Non-pigmented ciliary epithelial cell (primary cell): Measurements from ENCODE around the gene GRM7.

Source experiments
- DNase-seq: peaks from one replicate; pipeline ENCODE4 v3.0.0-alpha.2; 2010; ENCODE audit warnings: low read depth

GRM7 gene

DNA sequence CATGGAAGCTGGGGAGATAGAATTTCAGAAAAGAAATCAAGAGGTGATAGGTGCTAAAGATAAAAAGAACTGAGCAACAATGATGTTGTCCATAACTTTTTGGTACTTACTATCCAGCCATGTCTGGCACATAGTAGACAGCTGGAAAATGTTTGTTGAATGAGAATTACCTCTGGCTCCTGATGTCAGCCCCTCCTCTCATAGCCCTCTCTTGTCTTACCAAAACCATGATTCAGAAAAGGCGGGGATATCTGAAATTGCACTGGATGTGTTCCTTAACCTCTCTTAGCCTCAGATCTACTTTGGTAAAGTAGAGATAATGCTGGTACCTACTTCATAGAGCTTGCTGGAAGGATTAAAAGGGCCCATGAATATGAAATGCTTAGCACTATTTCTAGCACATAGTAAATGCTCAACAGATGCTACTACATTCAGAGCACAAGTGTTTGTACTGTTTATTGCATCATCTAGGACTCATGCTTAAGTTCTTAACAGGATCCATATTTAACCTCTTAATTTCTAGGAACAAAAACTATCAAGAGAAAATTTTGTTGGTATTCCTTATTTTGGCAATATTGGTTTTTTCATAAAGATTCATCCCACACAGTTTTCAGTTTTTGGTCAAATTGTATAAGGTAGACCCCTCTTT lies 859.9 kb downstream of the GRM7 start:
- DNase-seq, result no peak

DNA sequence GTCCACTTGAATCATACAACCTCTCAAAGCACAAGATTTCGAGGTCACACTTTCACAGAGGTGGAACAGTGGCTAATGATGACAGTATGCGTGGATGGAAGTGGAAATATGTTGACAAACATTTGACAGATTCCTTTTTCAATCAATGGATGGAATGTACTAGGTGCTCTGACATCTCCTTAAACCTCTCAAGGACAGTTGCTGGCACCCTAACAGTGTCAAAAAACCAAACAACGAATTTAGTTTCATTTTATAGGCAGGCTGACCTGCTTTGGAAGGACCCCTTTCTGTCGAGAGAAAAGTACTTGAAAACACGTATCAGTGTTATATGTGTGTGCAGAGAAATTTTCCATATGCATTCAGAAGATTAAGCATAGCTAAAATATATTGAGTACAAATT lies 861.0 kb downstream of the GRM7 start:
- DNase-seq, result no peak

DNA sequence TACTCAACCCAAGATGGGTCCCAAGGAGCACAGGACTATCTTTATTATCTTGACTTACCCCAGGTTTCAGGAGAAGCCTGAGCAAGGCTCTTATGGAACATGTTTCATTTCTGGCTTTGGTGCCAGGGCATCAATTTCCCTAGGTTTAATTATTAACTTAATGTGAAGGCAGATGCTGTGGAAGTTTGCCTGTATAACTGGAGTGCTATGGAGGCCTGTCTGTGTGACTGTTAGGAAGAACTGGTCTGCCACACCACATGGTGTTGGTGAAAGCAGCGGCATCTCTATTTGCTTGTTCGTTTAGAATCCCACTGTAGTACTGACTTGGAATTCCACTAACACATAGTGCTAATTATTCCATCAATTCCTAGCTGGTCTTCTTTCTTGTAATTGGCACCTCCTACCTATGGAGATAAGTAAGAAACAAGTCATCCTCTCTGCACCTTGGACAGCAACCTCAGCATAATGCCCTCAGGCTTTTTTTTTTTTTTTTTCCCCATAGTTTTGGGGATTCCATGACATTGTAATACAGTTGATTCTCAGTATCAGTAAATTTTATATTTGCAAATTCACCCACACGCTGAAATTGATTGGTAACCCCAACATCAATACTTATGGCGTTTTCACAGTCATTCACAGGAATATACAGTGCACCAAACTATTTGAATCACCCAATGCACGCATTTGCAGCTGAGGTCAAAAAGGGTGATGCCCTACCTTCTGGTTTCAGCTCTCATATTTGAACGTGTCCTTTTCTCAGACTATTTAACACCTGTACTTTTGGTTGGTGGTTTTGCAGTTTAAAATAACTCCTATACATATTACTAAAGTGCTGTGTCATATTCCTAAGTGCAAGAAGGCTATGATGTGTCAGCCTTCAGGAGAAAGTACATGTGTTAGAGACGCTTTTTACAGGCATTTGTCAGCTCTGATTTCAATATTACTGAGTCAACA lies 867.9 kb downstream of the GRM7 start:
- no peak for DNase-seq

DNA sequence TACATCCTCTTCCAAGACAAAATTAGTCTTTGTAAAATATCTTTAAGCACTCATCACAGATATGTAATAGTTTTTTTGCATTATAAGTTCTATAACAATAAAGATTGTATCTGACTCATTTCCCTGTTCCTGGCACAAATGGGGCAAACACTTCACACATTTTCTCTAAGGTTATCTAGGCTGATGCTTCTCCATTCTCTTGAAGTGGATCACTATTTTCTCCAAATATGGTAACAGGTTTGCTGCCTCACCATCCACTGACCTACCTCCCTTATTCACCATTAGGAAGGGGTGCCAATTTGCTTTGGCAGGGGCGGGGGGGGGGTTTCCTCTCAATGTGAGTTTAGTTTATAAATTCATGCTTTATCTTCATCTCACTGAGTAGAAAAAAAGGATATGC lies 873.0 kb downstream of the GRM7 start:
- no peak for DNase-seq

DNA sequence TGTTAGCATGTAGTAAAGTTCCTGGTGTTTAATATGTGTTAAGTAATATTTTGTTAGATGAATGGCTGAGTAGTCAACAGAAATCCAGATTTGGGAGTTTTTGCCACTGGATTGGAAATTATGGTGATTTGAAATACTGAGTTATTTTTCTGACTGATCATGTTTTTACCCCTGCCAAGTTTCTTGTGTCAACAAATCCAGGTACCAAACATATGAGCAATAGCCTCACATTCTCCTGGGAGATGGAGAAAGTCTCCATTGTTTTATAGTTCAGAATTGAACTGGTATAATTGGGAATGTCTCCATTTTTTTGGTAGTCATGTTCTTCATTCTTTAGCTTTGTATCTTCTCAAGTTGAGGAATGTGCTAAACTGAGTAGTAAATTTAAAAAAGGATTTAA lies 873.5 kb downstream of the GRM7 start:
- no peak for DNase-seq

DNA sequence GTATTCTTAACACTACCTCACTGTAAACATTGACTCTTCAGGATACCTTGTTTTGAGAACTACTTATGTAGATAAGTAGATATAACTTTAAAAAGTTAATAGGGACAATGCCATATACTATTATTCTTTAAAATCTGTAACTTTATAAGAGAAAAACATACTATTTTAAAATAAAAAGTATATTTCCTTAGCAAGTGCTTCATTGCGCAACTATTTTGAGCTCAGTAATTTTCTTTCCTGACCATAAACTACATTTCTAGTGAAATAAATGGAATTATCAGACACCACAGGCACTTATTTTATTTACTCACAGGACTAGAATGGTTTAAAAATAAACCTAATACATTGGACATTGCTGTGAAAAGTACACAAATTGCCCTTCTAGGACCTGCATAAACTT lies 876.3 kb downstream of the GRM7 start:
- DNase-seq, result no peak

DNA sequence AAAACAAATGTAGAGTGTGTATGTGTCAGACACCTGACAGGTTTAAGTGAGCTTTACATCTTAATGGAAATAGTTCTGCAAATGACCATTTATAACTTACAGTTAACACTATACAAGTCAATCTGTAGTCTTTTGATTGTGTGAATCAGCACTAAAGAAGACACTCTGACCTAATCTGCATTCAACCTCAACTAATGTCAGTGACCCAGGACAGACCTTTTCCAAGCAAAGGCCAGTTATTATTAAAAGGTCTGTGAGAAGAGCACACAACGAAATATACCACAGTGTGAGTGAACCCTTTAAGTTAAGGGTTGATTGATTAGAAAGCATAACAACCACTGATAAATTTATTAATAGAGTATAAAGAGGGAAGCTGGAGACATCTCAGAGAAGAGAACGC lies 878.8 kb downstream of the GRM7 start:
- DNase-seq, result no peak

DNA sequence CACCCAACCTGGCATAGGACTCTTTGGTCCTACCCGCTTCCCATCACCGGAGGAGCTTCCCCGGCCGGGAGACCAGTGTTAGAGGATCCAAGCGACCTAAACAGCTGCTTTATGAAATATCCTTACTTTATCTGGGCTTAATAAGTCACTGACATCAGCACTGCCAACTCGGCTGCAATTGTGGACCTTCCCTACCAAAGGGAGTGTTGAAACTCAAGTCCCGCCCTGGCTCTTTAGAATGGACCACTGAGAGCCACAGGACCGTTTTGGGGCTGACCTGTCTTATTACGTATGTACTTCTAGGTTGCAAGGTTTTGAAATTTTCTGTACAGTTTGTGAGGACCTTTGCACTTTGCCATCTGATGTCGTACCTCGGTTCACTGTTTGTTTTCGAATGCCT lies 879.5 kb downstream of the GRM7 start:
- no peak for DNase-seq

DNA sequence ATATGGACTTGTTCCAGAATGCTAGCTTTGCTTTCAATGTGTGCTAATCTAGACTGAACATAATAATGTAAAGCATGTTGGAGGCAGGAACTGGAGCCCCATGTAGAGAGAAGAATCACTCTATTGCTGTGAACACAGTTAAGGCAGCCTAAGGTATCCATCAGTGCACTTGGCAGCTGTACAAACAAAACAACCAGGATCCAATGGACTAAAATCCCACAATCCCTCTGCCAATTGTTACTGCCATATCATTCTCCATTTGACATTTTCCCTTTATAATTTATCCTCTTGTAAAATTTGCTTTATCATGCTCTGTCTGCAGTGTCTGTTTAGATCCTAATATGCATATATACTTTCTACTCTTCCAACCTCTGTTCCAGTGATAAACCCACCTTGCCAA lies 883.9 kb downstream of the GRM7 start:
- DNase-seq, result no peak

DNA sequence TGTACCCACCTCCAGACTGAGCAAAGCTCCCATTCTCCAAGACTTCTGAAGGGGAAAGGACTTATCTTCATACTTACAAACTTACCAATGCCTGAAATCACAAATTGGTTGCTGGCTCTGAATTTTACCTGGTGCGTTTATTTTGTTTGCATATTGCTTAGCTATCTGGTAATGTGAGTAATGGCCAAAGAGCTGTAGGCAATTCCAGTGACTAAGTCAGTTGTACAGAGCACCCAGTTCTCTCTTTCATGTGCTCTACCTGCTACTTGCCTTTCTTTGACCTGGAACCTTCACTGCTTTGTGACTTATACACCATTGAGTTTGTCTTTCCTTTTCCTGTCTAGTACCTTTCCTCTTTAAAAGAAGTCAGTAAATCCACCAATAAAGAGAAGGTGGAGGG lies 884.8 kb downstream of the GRM7 start:
- no peak for DNase-seq

DNA sequence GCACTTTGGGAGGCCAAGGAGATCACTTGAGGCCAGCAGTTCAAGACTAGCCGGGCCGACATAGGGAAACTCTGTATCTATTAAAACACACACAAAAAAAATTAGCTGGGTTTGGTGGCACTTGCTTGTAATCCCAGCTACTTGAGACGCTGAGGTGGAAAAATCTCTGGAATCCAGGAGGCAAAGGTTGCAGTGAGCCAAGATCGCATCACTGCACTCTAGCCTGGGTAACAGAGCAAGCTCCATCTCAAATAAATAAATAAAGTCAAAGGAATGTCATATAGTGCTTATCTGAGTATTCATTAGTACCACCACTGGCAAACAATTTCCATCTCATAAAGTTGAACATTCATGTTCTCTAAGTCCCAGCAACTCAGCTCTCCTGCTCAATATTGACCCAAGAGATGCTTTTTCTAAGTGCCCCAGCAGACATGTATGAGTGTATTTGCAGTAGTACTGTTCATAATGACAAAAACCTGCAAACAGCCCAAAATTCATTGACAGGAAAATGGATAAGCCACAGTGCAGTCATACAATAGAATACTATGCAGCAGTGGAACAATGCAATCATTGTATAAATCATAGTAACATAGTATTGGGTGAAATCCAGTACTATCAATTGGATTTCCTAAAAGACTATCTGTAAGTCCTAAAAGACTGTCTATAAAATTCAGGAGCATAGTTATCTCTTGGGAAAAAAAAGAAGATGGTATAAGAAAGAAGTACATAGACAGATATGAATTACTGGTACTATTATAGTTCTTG lies 889.2 kb downstream of the GRM7 start:
- DNase-seq, result no peak

DNA sequence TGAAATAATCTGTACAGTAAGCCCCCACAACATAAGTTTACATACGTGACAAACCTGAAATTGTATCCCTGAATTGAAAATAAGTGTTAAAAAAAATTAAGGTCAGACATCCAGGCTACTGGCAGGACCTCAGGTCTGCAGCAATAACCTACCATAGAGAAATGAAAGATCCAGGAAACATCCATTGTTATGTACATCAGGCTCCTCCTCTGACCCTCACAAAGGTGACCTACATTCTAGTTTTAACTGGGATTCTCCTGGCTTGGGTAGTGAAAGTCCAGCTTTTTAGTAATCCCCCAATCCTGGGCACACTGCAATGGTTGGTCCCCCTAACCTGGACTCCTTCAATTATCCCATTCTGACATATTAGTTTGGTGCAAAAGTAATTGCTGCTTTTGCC lies 891.1 kb downstream of the GRM7 start:
- no peak for DNase-seq

DNA sequence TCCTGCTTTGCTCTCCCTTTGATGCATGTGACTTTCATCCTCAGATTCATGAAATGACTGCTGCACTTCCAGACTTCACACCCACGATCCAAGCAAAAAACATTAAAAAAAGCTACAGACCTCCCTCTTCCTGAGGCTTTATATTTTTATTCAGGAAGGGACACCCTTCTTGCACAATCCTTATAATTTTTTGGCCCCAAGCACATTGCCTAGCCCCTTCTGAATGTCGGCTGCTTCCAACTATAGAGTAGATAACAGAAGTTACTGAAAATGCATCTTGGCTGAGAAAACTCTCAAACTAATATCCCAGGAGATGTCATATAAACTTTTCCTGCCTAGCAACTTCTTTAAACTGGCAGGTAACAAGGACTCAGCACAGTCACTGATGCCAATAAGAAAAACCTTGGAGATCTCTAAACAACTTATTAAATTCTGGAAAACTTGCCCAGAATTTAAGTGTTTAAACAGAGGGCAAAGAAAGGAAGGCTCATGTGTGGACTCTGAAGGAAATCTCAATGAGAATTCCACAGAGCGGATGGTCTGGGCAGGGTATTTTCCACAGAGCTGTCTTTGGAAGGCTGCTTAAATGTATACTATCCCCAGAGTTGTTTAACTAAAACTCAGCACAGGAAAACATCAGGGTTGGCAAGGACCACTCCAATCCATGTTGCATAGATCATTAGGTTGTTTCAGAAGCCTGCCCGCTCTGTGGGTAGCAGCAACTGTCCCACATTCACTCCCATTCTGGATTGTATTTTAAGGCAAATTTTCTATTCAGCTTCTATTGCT lies 893.9 kb downstream of the GRM7 start:
- DNase-seq, result no peak

DNA sequence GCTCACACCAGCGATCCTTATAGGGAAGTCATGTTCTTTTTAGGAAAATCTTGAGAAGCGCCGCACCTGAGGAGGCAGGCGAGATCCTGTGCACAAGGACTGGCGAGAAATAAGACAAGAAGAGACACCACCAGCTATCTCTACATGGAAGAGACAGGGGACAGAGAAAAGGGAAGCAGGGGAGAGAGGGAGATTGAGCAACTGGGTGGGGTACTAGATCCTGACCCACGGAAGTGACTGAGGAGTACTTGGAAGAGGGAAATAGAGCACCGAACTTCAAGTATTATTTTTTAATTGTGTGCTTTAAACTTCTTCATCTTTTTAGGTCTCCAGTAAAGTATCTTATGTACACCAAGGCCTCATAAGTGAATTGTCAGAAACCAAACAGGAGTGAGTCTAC lies 898.7 kb downstream of the GRM7 start:
- no peak for DNase-seq

DNA sequence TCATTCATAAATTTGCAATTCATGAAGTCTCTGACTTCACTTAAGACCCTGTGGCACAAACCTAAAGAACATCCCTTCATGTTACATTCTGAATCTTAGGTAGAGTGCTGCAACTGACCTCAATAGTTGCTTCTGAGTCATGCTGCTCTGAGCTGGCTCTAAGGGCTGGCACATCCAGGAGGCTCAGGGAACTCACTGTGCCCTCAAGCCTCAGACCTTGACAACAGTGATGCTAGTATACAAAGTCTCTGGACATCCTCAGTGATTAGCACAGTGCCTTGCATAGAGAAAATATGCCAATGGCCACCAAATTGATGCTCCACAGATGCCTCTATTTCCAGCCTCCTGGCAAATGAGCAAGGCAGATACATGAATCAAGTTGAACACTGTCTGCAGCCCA lies 899.8 kb downstream of the GRM7 start:
- DNase-seq, result no peak

DNA sequence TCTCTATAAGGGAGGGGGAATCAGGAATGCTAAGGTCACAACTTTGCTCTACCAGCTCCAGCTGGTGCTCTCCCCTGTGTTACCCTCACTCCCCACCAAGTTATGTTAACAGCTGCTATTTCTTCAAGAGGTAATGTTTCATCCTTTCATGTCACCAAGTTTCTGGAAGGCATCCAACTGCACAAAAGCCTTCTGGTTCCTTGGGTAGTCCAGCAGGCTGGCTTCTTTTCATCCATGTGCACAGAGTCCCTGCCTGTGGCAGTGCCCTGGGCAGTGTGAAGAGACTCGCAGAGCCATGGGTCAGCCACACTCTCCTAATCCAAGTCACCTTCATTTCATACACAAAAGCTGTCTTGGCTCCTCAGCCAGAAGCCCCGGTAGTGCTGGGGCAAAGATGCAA lies 903.2 kb downstream of the GRM7 start:
- DNase-seq, result no peak

DNA sequence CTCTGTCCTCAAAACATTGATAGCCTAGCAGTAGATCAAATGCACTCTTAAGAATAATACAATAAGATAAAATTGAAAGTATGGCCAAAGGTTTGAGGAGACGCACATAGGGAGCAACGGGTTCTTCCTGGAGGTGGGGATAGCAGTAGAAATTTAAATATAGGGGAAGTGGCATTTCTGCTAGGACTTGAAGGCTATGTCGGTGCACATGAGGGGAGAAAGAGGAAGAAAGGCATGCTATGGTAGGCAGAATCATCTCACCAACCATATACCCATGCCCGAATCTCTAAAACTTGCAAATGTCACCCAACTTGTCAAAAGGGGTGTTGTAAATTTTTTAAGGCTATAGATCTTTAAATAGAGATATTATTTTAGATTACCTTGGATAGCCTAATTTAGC lies 905.6 kb downstream of the GRM7 start:
- DNase-seq, result no peak

DNA sequence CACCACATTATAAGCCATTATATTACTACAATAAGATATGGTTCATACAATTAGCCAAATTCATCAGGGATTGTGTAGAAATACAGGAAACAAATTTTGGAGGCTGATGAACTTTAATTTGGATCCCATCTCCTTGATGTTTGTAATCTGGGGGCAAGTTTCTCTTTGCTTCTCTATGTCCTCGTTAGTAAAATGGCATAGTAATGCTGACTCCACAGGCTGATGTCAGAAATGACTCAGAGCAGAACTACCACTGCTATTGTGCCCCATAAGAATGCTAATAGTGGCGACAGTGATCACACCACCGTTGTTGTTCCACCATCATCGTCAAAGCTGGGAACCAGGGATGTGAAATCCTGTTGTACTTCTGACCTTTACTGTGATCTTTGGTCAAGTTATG lies 918.4 kb downstream of the GRM7 start:
- no peak for DNase-seq

DNA sequence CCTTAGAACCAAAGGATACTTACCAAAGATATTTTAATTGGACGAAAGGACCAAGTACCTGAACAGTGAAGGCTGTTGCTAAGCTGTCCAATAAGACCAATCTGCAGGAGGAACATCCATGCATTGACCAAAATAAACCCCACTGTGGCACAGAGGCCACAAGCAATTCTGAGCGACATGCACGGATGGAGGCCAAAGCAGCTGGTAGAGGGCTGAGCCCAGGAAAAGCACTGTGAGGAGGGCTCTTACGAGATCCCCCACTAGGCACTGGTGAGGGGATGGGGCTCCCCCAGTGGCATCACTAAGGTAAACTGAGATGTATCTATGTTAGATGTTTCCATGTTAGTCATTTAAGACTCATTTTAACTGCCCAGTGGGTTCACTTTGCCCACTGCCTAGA lies 920.5 kb downstream of the GRM7 start:
- DNase-seq, result no peak

DNA sequence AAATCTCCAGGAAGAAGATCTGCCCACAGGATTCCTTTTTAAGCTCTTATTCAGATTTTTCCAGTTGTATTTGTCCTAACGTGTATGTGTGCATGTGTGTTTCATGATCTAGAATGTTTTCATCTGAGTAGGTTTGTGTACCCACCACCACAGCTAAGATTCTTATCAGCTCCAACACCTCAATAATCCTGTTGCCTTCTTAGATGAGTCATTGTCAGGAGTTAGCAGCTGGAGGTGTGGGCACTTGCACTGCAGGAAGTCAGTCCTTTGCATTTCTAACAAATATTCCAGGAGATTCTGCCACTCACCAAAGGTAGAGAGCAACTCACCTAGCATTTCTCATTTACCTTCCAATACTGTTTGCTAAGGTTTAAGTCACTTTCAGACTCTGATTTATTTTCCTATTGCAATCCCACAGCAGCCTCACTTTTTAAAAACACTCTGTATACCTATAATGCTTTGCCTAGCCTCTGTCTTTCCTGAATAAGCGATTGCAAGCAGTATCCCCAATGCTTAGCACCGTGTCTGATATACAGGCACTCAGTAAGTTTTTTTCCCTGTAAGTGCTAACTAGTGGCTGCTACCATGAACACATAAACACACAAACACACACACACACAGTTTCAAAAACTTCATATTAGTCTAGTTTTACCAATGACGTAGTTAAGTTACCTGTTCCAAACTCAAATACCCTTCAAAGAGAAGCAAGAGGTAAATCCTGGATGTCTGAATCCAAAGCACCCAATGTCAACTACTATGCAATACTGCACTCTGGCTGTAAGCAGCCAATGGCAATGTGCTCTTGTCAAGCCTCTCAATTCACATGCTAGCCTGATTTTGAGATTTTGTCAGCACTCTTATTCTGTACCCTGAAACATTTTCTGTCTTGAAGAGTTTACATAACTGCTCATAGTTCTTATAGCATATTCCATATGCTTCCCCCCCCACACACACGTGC lies 927.2 kb downstream of the GRM7 start:
- DNase-seq, result no peak

DNA sequence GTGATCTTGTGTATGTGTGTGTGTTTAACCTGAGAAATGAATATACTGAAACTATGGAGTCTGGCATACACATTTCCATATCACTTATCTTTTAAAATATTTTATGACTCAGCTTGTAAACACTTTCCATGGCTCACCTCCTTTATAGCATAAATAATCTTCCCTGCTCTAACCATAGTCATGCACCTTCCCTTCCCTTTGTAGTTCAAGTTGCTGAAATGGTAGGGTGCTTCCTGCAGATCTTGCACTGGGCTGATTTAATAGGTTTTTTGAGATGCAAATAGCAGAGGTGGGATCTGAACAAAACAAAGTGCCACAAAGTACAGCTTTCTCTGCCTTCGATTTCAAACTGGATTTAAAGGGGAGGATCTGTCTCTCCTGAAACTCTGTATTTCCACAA lies 928.0 kb downstream of the GRM7 start:
- no peak for DNase-seq
